Endodermal cell (in vitro differentiated cells): ENCODE results near the gene CPNE5. TPM values are rescaled to one million over a fixed set of nuclear protein-coding genes. Genes with fewer than 3 reads are reported as not detected.
"Not testable (repeated sequence)": the region's sequence is repeated elsewhere in the genome, so short reads cannot be mapped to it uniquely, and the experiment has no call there.

Experiments
- DNase-seq: peaks from one replicate; pipeline ENCODE4 v3.0.0-alpha.2; 2017
- H3K27ac ChIP-seq: 2 replicates; pipeline ENCODE4 v1.5.1; 2013; ENCODE audit warnings: mild to moderate bottlenecking, low read depth, low read length, moderate library complexity
- H3K27me3 ChIP-seq: 2 replicates; pipeline ENCODE4 v1.6.1; 2013; ENCODE audit warnings: mild to moderate bottlenecking, low read length, moderate library complexity; ENCODE audit not compliant: insufficient read depth, control insufficient read depth, poor library complexity, severe bottlenecking
- H3K36me3 ChIP-seq: 2 replicates; pipeline ENCODE4 v1.7.0; 2013; ENCODE audit warnings: mild to moderate bottlenecking, low read length, moderate library complexity; ENCODE audit not compliant: control insufficient read depth, insufficient read depth
- H3K4me1 ChIP-seq: one replicate; pipeline ENCODE4 v1.7.0; 2013; ENCODE audit warnings: low read length; ENCODE audit not compliant: control insufficient read depth, insufficient read depth
- H3K4me3 ChIP-seq: 2 replicates; pipeline ENCODE4 v1.5.1; 2013; ENCODE audit warnings: mild to moderate bottlenecking, low read length, moderate library complexity
- H3K9ac ChIP-seq: 2 replicates; pipeline ENCODE4 v1.6.1; 2013; ENCODE audit warnings: mild to moderate bottlenecking, low read length, moderate library complexity; ENCODE audit not compliant: poor library complexity, severe bottlenecking; ENCODE audit errors: extremely low read depth
- H3K9me3 ChIP-seq: 2 replicates; pipeline ENCODE4 v1.6.1; 2013; ENCODE audit warnings: mild to moderate bottlenecking, low read length, moderate library complexity; ENCODE audit not compliant: control insufficient read depth
- H3K27ac Mint-ChIP-seq: 2 replicates; pipeline ENCODE4 v1.8.0; 2020; ENCODE audit warnings: mixed read lengths
- H3K27me3 Mint-ChIP-seq: 2 replicates; pipeline ENCODE4 v1.8.0; 2021; ENCODE audit warnings: mild to moderate bottlenecking, mixed read lengths; ENCODE audit not compliant: insufficient read depth
- H3K36me3 Mint-ChIP-seq: 2 replicates; pipeline ENCODE4 v1.8.0; 2020; ENCODE audit warnings: low read depth, mixed read lengths
- H3K4me1 Mint-ChIP-seq: 2 replicates; pipeline ENCODE4 v1.8.0; 2020; ENCODE audit warnings: mixed read lengths
- H3K4me3 Mint-ChIP-seq: 2 replicates; pipeline ENCODE4 v1.8.0; 2020; ENCODE audit warnings: mild to moderate bottlenecking, moderate library complexity, mixed read lengths
- H3K9me3 Mint-ChIP-seq: 2 replicates; pipeline ENCODE4 v1.8.0; 2020; ENCODE audit warnings: mild to moderate bottlenecking, mixed read lengths
- CTCF ChIP-seq: fragments of 200-600 bp; sonication (generic); conservative IDR thresholded peaks from 2 replicates; pipeline ENCODE4 v1.5.0; 2021; ENCODE audit warnings: antibody characterized with exemption, mild to moderate bottlenecking
- WGBS, 2 experiments: methylation state at CpG; one replicate each; pipeline versions ENCODE4 v1.1.5 to v1.1.7; 2013; ENCODE audit warnings: missing lambda C conversion rate in 2 of 2, mixed read lengths in 1 of 2; ENCODE audit not compliant: insufficient coverage in 1 of 2, insufficient read length in 1 of 2; 5-methylcytosine and 5-hydroxymethylcytosine counted together
- total RNA-seq, 2 donors: library from RNA; stranded (reverse); fragmentation: NEBNext Ultra II Directional in 1 of 2; extraction: Animal tissue kit (Norgen Biotek cat#: 25700) in 1 of 2; gene quantifications; 2 replicates in 1 of 2; 3 replicates in 1 of 2; pipeline ENCODE4 v1.2.1, GENCODE V29; 2021

The CPNE5 gene
- total RNA-seq, 2 donors from 2014 or later = 0.26 to 0.42 TPM

- H3K4me3 ChIP-seq = no peak overlapping the region
- WGBS, 2 experiments = 83 to 96% methylated on average over 1 of the region's 1 CpG
- H3K27me3 ChIP-seq = no peaks in the 10 kb centered on the region
- H3K9me3 ChIP-seq = no peaks in the 10 kb centered on the region
- H3K9ac ChIP-seq = no peak overlapping the region
- H3K36me3 ChIP-seq = no peaks in the 10 kb centered on the region
- peaks cover 6% of the 10 kb centered on the region for H3K4me1 ChIP-seq
- H3K4me3 Mint-ChIP-seq = no peak overlapping the region
- H3K27ac ChIP-seq = no peak overlapping the region
- H3K27ac Mint-ChIP-seq = no peak overlapping the region
- no peaks in the 10 kb centered on the region for H3K9me3 Mint-ChIP-seq
- H3K4me1 Mint-ChIP-seq = peaks cover 5% of the 10 kb centered on the region
- no peaks in the 10 kb centered on the region for H3K36me3 Mint-ChIP-seq
- peaks cover 4% of the 10 kb centered on the region for H3K27me3 Mint-ChIP-seq
- DNase-seq = no peak
- no peak for TF ChIP-seq CTCF
These were observed 132.9 kb downstream of the CPNE5 start for GRCh38 chr6:36706339-36706738.

GRCh38 chr6:36704961-36705577 lies 134.2 kb downstream of the CPNE5 start:
- not testable (repeated sequence) for H3K9me3 ChIP-seq, H3K36me3 ChIP-seq, H3K27ac ChIP-seq, H3K27me3 Mint-ChIP-seq, H3K4me3 Mint-ChIP-seq, H3K4me1 ChIP-seq, H3K4me3 ChIP-seq, H3K9me3 Mint-ChIP-seq, H3K4me1 Mint-ChIP-seq, DNase-seq, H3K9ac ChIP-seq, H3K27ac Mint-ChIP-seq, H3K36me3 Mint-ChIP-seq, H3K27me3 ChIP-seq
- 84 to 90% methylated on average over 6 to 7 of the region's 7 CpGs for WGBS, 2 experiments

- Histone ChIP-seq H3K27ac (no peak overlapping the region), H3K4me1 (peaks cover 6% of the 10 kb centered on the region), H3K9ac (no peak overlapping the region), H3K27me3 (no peaks in the 10 kb centered on the region), H3K9me3 (no peaks in the 10 kb centered on the region), H3K36me3 (no peaks in the 10 kb centered on the region), H3K4me3 (no peak overlapping the region)
- Mint-ChIP-seq H3K9me3 (no peaks in the 10 kb centered on the region), H3K27ac (no peak overlapping the region), H3K27me3 (peaks cover 7% of the 10 kb centered on the region), H3K36me3 (no peaks in the 10 kb centered on the region), H3K4me1 (peaks cover 5% of the 10 kb centered on the region), H3K4me3 (no peak overlapping the region)
- no peak for TF ChIP-seq CTCF
- DNase-seq = peak; percentile 37
- 94 to 95% methylated on average over 8 to 18 of the region's 18 CpGs for WGBS, 2 experiments
These were observed 135.3 kb downstream of the CPNE5 start for GRCh38 chr6:36703982-36704381.
